ENCODE results near the gene ZNF398.

The ZNF398 gene

GRCh38 chr7:149196151-149196704, 49.0 kb downstream of the ZNF398 start:
- DNase-seq (ENCODE audit: low read depth): no peak

- DNase-seq (ENCODE audit: low read depth): peak; percentile 21
Measured at GRCh38 chr7:149196705-149197171, 49.5 kb downstream of the ZNF398 start.

- DNase-seq (ENCODE audit: low read depth): no peak
Measured at GRCh38 chr7:149197675-149198074, 50.4 kb downstream of the ZNF398 start.

GRCh38 chr7:149198161-149198816, 51.0 kb downstream of the ZNF398 start:
- DNase-seq (ENCODE audit: low read depth): no peak

GRCh38 chr7:149199234-149199995, 52.2 kb downstream of the ZNF398 start:
- no peak for DNase-seq (ENCODE audit: low read depth)

- peak; percentile 83 for DNase-seq (ENCODE audit: low read depth)
Measured at GRCh38 chr7:149202831-149203231, 55.6 kb downstream of the ZNF398 start.

- DNase-seq (ENCODE audit: low read depth): no peak
Measured at GRCh38 chr7:149205690-149206381, 58.6 kb downstream of the ZNF398 start.

GRCh38 chr7:149207324-149208035, 60.2 kb downstream of the ZNF398 start:
- no peak for DNase-seq (ENCODE audit: low read depth)

- DNase-seq (ENCODE audit: low read depth): peak; percentile 85
Measured at GRCh38 chr7:149209518-149210269, 62.4 kb downstream of the ZNF398 start.

GRCh38 chr7:149210551-149210950, 63.3 kb downstream of the ZNF398 start:
- no peak for DNase-seq (ENCODE audit: low read depth)

- DNase-seq (ENCODE audit: low read depth): no peak
Measured at GRCh38 chr7:149214020-149214720, 66.9 kb downstream of the ZNF398 start.

- DNase-seq (ENCODE audit: low read depth): no peak
Measured at GRCh38 chr7:149216402-149216801, 69.1 kb downstream of the ZNF398 start.

GRCh38 chr7:149217570-149217969, 70.3 kb downstream of the ZNF398 start:
- DNase-seq (ENCODE audit: low read depth): no peak

GRCh38 chr7:149218469-149219420, 71.5 kb downstream of the ZNF398 start:
- DNase-seq (ENCODE audit: low read depth): no peak

GRCh38 chr7:149220534-149220933, 73.3 kb downstream of the ZNF398 start:
- peak; percentile 85 for DNase-seq (ENCODE audit: low read depth)

GRCh38 chr7:149223176-149223575, 75.9 kb downstream of the ZNF398 start:
- no peak for DNase-seq (ENCODE audit: low read depth)

GRCh38 chr7:149223761-149224160, 76.5 kb downstream of the ZNF398 start:
- no peak for DNase-seq (ENCODE audit: low read depth)

- DNase-seq (ENCODE audit: low read depth): no peak
Measured at GRCh38 chr7:149224352-149224751, 77.1 kb downstream of the ZNF398 start.

GRCh38 chr7:149225106-149225505, 77.9 kb downstream of the ZNF398 start:
- no peak for DNase-seq (ENCODE audit: low read depth)
